Upper lobe of left lung (tissue), 4 donors: ENCODE data around the gene RAI1.

ENCODE experiments used
- EP300 ChIP-seq, 4 donors: sonication (generic); formaldehyde crosslinking; IDR thresholded peaks; one replicate each; pipeline ENCODE4 v1.5.1; 2017; ENCODE audit warnings: antibody characterized with exemption in 4 of 4, control low read depth in 2 of 4
- POLR2AphosphoS5 ChIP-seq, 2 donors: sonication (generic); formaldehyde crosslinking; IDR thresholded peaks; one replicate each; pipeline ENCODE4 v1.5.1; 2017; ENCODE audit warnings: antibody characterized with exemption in 2 of 2
- TF ChIP-seq, protein P1 (sequence below), 6 experiments: fragments of 450-650 bp in 4 of 6; fragments of 200-600 bp in 2 of 6; sonication (generic) in 2 of 6; IDR thresholded peaks; one replicate each; pipeline ENCODE4 v1.5.1; 2016 to 2019; ENCODE audit warnings: antibody characterized with exemption in 6 of 6

GRCh38 chr17:17706140-17707060 is 25.1 kb downstream of the RAI1 start:
- no peak for TF ChIP-seq POLR2AphosphoS5 (IDR thresholded peaks at IDR 0.05)
- TF ChIP-seq, protein P1, sequence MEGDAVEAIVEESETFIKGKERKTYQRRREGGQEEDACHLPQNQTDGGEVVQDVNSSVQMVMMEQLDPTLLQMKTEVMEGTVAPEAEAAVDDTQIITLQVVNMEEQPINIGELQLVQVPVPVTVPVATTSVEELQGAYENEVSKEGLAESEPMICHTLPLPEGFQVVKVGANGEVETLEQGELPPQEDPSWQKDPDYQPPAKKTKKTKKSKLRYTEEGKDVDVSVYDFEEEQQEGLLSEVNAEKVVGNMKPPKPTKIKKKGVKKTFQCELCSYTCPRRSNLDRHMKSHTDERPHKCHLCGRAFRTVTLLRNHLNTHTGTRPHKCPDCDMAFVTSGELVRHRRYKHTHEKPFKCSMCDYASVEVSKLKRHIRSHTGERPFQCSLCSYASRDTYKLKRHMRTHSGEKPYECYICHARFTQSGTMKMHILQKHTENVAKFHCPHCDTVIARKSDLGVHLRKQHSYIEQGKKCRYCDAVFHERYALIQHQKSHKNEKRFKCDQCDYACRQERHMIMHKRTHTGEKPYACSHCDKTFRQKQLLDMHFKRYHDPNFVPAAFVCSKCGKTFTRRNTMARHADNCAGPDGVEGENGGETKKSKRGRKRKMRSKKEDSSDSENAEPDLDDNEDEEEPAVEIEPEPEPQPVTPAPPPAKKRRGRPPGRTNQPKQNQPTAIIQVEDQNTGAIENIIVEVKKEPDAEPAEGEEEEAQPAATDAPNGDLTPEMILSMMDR (IDR thresholded peaks at IDR 0.05): no peak
- TF ChIP-seq EP300 (IDR thresholded peaks at IDR 0.05): no peak
